ENCODE data around the gene ERN1.
A peak's percentile ranks its signal among the peaks of the same experiment; 100 is the strongest.

The ERN1 gene

GRCh38 chr17:63996430-63997182 is 133.3 kb downstream of the ERN1 start:
- Histone ChIP-seq H3K4me1 (peaks cover 50 to 80% (median 71%) of the 10 kb centered on the region in 10 experiments), H3K27me3 (no peaks in the 10 kb centered on the region)
- TF ChIP-seq Cebpa-rat (IDR thresholded peaks at IDR 0.05), result no peak

GRCh38 chr17:63995626-63996025 is 134.3 kb downstream of the ERN1 start:
- 0 out of 22 replicates have a peak overlapping the region, but pooled peaks of 1 of the 11 experiments have one; percentile 25 for H3K4me2 ChIP-seq
- H3K9me3 ChIP-seq (replicated peaks in 1 of 11), result no peaks in the 10 kb centered on the region

More at GRCh38 chr17:63996430-63997182, 133.3 kb downstream of the ERN1 start:
- Histone ChIP-seq H4K20me1 (no peaks in the 10 kb centered on the region; a peak in 1 of 22 replicates), H3K4me3 (no peak overlapping the region), H3K9ac (no peak overlapping the region), H3K9me3 (replicated peaks in 1 of 11) (no peaks in the 10 kb centered on the region), H3K36me3 (peaks cover 0 to 7% (median 0%) of the 10 kb centered on the region in 11 experiments; a peak in 1 of 22 replicates), H3K4me2 (peak overlapping the region in 5 of 11 experiments; percentile 85 to 97 (median 93); a peak in 8 of 22 replicates), H3K27ac (no peak overlapping the region)

GRCh38 chr17:63993368-63993985 is 136.5 kb downstream of the ERN1 start:
- TF ChIP-seq Cebpa-rat (IDR thresholded peaks at IDR 0.05), result no peak
- H3K4me3 ChIP-seq, result no peak overlapping the region
- H3K9me3 ChIP-seq (replicated peaks in 1 of 11), result no peaks in the 10 kb centered on the region
- H3K27ac ChIP-seq, result no peak overlapping the region
- no peaks in the 10 kb centered on the region for H3K36me3 ChIP-seq
- H4K20me1 ChIP-seq, result no peaks in the 10 kb centered on the region
- peak overlapping the region; percentile 17 to 58 (median 49); a peak in 21 of 22 replicates for H3K4me2 ChIP-seq
- no peak overlapping the region for H3K9ac ChIP-seq
- H3K4me1 ChIP-seq, result peaks cover 35 to 81% (median 71%) of the 10 kb centered on the region in 10 experiments
- no peaks in the 10 kb centered on the region for H3K27me3 ChIP-seq

More at GRCh38 chr17:63995626-63996025, 134.3 kb downstream of the ERN1 start:
- no peak overlapping the region for H3K4me3 ChIP-seq
- H3K9ac ChIP-seq, result no peak overlapping the region
- H3K36me3 ChIP-seq, result no peaks in the 10 kb centered on the region
- H4K20me1 ChIP-seq, result no peaks in the 10 kb centered on the region
- H3K4me1 ChIP-seq, result peaks cover 43 to 79% (median 70%) of the 10 kb centered on the region in 10 experiments
- TF ChIP-seq Cebpa-rat (IDR thresholded peaks at IDR 0.05), result no peak
- H3K27ac ChIP-seq, result no peak overlapping the region
- no peaks in the 10 kb centered on the region for H3K27me3 ChIP-seq

- H4K20me1 ChIP-seq, result no peaks in the 10 kb centered on the region
- no peaks in the 10 kb centered on the region for H3K9me3 ChIP-seq (replicated peaks in 1 of 11)
- no peak overlapping the region for H3K9ac ChIP-seq
- no peak for TF ChIP-seq Cebpa-rat (IDR thresholded peaks at IDR 0.05)
- no peak overlapping the region for H3K4me3 ChIP-seq
- H3K36me3 ChIP-seq, result no peaks in the 10 kb centered on the region
- H3K27ac ChIP-seq, result peak overlapping the region in 1 of 11 experiments; percentile 12; a peak in 1 of 22 replicates
- H3K4me2 ChIP-seq, result peak overlapping the region in 8 of 11 experiments; percentile 18 to 90 (median 66); a peak in 13 of 22 replicates
- H3K4me1 ChIP-seq, result peaks cover 40 to 85% (median 75%) of the 10 kb centered on the region in 10 experiments
- no peaks in the 10 kb centered on the region for H3K27me3 ChIP-seq
These were observed 138.3 kb downstream of the ERN1 start for GRCh38 chr17:63991611-63992010.

- Histone ChIP-seq H3K4me3 (no peak overlapping the region), H3K4me2 (peak overlapping the region; percentile 73 to 91 (median 83))
These were observed 140.2 kb downstream of the ERN1 start for GRCh38 chr17:63989622-63990345.

More at GRCh38 chr17:63989622-63990345, 140.2 kb downstream of the ERN1 start:
- TF ChIP-seq Cebpa-rat (IDR thresholded peaks at IDR 0.05), result no peak
- Histone ChIP-seq H4K20me1 (no peaks in the 10 kb centered on the region), H3K9me3 (replicated peaks in 1 of 11) (no peaks in the 10 kb centered on the region), H3K36me3 (no peaks in the 10 kb centered on the region), H3K27me3 (no peaks in the 10 kb centered on the region), H3K4me1 (peaks cover 59 to 92% (median 91%) of the 10 kb centered on the region in 10 experiments), H3K9ac (peak overlapping the region in 2 of 11 experiments; percentile 50 to 53; a peak in 5 of 22 replicates), H3K27ac (peak overlapping the region in 4 of 11 experiments; percentile 36 to 80 (median 51); a peak in 7 of 22 replicates)

All from BLaER1 treated with 17β-estradiol and CSF1 and Interleukin-3, amounts not matched to agents 10 nM and 100 nM (cell line).